Right renal cortex interstitium (tissue), 3 donors: ENCODE results near the gene AIFM2. TPM values are rescaled to one million over a fixed set of nuclear protein-coding genes. Genes with fewer than 3 reads are reported as not detected.
"Not testable (repeated sequence)": the region's sequence is repeated elsewhere in the genome, so short reads cannot be mapped to it uniquely, and the experiment has no call there.

ENCODE experiments used
- DNase-seq, 3 donors: peaks; one replicate each; pipeline ENCODE4 v3.0.0-alpha.2; 2013; ENCODE audit warnings: low read depth in 3 of 3, low spot score in 2 of 3
- polyA plus RNA-seq, 3 donors: library from polyadenylated mRNA; unstranded; fragments of 120-200 nt; gene quantifications; one replicate each; pipeline ENCODE4 v1.2.1, GENCODE V29; 2013; ENCODE audit not compliant: insufficient read length in 3 of 3

AIFM2 gene
- polyA plus RNA-seq, 3 donors, result 4.5 to 4.7 (median 4.6) TPM

DNA sequence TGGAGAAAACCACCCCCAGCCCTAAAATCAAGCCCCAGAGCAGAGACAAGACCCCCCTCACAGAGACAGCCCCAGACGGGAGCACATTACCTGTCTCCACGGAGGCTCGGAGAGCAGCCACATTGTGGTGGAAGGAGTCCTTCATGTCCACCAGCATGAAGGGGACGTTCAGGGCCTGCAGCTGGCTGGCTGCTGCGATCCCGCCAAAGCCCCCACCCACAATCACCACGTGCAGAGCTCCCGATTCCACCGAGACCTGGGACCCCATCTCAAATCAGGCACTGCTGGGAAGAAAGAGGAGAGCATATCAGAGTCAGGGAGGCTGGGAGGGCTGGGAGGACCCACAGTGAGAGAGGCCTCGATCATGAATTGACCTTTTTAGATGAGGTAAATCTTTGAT lies 8.8 kb downstream of the AIFM2 start:
- DNase-seq, result no peak

GRCh38 chr10:70123166-70123565 lies 9.5 kb downstream of the AIFM2 start:
- not testable (repeated sequence) for DNase-seq

DNA sequence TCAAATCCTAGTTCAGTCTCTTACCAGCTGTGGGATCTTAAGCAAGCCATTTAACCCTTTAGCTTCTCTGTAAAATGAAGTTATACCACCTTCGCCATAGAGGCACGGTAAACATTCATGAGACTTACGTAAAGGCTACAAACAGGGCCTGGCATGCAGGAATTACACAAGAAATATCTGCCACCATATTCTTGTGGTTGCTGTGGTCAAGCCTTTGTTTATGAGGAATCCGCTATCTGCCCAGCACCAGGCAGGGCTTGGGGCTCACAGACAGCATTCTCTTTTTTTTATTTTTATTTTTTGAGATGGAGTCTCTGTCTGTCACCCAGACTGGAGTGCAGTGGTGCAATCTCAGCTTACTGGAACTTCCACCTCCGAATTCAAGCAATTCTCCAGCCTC lies 9.9 kb downstream of the AIFM2 start:
- DNase-seq, result no peak

DNA sequence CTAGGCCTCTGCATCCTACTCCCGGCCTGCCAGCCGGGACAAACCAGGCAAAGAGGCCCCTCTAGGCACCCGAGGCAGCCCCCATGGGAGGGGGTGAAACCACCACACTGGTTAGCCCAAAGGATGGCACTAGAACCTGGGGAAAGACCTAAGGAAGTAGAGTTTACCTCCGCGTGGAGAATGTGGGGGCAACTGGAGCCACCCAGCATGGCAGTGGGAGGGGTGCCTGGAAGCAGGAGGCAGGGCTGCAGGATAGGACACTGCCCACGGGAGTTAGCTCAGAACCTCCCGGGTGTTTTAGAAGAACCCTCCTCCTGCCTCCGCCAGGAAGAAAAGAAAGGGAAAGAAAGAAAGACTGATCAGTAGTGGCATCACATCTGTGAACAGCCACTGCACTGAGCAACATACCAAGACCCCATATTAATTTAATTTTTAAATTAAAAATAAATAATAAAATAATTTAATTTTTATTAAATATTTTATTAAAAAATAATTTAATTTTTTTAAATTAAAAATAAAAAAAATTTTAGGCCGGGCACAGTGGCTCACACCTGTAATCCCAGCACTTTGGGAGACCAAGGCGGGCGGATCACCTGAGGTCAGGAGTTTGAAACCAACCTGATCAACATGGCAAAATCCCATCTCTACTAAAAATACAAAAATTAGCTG lies 11.2 kb downstream of the AIFM2 start:
- DNase-seq, result no peak

- no peak for DNase-seq
Observed at GRCh38 chr10:70120417-70120816, 12.2 kb downstream of the AIFM2 start.

GRCh38 chr10:70119623-70120022 lies 13.0 kb downstream of the AIFM2 start:
- DNase-seq, result no peak

- no peak for DNase-seq
Observed at GRCh38 chr10:70119197-70119596, 13.4 kb downstream of the AIFM2 start.

DNA sequence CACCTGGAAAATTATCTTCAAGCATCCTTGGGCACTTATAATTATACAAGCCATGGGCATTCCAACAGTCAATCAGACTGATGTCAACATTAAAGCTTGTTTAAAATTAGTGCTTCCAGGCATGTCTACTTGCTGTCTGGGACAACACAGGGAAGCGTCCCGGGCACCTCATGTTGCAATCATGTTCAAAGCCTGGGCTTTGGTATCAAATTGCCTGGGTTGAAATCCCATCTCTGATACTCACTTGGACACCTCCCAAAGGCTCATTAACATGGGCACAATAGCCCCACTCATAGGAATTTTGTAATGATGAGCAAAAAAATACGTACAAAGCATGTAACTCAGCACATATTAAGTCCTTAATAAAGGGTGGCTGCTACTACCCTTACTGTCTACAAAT lies 14.4 kb downstream of the AIFM2 start:
- DNase-seq, result no peak

DNA sequence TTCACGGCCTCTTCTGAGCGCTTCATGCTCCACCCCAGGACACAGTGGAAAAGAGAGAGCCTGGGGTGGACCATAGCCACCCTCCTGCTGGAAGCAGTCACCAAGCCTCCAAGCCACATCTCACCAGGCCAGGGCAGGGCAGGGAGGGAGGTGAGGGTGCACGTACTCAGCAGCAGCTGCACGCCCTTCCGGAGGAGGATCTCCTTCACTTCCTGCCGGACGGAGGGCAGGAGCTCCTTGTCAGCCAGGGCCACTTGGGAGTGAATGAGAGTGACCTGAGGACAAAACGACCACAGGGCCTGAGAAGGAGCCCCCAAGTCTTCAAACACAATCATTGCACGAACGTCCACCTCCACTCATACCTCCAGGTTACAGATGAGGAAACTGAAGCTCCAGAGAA lies 15.0 kb downstream of the AIFM2 start:
- no peak for DNase-seq

DNA sequence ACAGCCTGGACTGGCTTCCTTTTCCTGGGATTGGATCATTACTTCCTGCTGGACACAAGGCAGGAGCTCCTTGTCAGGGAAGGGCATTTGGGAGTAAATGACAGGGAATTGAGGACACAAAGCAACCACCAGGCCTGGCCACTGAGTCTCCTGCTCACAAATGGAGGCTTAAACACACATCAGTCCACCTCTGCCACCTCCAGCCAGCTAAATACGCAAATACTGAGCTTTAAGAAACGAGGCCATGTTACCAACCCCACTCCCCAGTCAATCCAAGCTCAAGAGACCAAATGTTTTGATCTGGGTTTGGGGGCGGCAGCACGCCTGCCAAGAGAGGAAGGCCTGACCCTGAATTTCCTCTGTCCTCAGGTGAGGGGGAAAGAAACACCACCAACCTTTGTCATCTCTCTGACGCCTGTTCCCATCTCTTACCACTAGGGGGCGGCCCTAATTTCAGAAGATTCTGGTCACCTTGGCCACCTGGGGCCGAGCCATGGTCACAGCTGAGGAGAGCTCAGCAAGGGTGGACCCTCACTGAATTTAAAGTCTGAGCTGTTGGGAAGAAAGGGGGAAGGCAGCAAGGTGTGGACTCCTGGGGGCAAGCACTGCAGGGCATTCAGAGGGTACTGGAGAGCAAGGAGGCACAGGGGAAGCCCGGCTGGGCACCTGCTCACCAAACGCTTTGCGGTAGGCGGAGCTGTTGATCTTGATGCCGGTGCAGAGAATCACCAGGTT lies 16.5 kb downstream of the AIFM2 start:
- DNase-seq, result no peak

DNA sequence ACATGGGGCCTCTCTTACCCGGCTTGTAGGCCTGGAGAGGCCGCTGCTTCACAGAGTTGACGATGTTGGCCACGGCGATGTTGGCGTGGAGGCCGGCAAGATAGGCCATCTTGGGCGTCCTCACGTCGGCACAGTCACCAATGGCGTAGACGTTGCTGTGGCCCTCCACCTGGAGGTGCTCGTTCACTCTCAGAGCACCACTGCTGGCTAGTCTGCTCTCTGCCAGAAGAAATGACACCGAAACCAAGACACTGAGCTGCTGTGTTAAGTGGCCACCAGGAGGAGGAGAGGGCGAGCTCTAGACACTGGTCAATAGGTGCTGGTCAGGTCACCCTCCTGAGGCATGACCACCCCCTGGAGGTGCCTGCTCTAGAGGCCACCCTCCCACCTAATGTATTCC lies 17.7 kb downstream of the AIFM2 start:
- DNase-seq, result no peak

- no peak for DNase-seq
Observed at GRCh38 chr10:70112071-70112470, 20.6 kb downstream of the AIFM2 start.

DNA sequence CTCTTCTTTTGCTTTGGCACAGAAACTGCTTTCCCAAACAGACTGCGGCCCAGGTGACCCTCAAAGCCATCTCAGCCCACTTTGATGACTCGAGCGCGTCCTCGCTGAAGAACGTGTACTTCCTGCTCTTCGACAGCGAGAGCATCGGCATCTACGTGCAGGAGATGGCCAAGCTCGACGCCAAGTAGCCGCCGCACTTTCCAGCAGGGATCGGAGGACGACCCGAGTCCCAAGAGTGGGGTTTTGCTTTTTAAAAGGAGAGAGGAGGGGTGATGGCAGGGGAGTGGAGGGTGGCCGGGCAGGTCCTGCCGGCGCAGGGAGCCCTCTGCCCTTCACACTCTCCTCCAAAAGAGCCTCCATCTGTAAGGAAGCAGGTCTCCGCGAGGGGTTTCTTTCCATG lies 21.1 kb downstream of the AIFM2 start:
- DNase-seq, result no peak

DNA sequence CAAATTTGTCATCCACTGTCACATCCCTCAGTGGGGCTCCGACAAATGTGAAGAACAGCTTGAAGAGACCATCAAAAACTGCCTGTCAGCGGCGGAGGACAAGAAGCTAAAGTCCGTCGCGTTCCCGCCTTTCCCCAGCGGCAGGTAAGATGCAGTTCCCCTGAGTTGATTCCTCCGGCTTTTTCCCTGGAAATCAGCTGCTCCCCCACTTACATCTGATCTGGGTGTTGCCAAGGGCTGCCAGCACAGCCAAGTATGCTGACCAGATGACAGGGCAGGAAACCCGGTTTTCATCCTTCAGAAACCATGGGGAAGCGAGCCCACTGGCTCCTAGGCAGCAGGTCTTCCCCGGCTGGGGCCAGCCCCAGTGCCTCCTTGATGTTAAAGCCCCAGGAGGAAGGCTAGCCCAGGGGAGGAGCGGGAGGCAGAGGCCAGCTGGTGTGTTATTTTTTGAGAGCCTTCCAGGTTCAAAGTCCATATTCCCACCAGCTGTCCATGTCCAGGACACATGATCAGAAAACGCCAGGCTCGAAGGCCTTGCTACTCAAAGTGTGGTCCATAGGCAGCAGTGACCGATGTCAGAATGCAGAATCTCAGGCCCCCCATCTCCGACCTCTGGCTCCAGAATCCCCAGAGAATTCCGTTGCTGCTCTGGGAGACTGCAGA lies 23.4 kb downstream of the AIFM2 start:
- DNase-seq, result no peak

- DNase-seq, result no peak
Observed at GRCh38 chr10:70106958-70107791, 25.4 kb downstream of the AIFM2 start.

GRCh38 chr10:70101668-70102067 lies 31.0 kb downstream of the AIFM2 start:
- DNase-seq, result no peak

GRCh38 chr10:70101068-70101562 lies 31.5 kb downstream of the AIFM2 start:
- DNase-seq, result not testable (repeated sequence)

GRCh38 chr10:70098271-70098670 lies 34.4 kb downstream of the AIFM2 start:
- DNase-seq, result no peak

DNA sequence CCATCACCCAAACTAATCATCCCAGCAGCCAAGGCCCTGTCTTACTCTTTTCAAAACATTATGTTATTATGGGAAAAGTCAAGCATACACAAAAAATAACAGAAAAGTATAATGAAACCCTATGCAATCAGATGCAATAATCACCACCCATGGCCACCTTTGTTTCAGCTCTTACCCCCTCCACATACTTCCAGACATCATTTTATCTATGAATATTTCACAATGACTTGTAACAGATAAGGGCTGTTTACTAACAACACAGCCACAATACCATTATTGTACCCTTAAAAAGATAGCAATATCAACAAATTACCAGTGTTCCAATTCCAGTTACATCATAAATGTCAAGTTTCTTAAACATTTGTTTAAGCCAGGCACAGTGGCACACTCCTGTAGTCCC lies 35.2 kb downstream of the AIFM2 start:
- no peak for DNase-seq

DNA sequence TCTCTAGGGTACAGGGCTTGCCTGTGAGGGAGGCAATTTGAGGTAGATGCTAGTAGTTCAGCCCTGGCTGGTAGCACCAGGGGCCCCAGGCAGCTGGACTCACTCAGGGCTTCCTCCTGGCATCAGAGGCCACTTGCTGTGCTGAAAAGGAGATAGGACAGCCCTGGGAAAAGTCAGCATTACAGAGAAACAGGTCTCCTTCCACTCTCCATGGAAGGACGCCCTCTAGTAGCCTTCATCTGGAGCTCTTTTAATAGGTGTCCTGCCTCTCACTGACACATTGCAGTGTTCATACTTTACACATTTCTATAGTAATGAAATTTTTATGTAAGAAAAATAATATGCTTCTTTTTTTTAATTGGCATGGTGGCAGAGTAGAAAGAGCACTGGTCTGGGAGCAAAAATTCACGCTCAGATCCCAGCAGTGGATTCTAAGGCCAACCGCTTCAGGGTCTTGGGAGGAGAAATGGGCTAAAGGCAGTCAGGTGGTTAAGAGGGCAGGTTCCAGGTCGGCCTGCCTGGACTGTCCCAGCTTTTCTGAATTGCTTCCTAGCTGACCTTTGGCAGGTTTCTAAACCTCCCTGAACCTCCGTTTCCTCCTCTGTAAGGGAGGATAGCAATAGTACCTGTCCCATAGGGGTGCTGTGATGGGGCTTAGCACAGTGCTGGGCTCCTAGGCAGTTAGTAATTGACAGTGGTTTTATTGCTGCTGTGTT lies 35.8 kb downstream of the AIFM2 start:
- DNase-seq, result no peak
